GM12891 (cell line): ENCODE data around the gene GNRHR.
"Not testable (repeated sequence)": the region's sequence is repeated elsewhere in the genome, so short reads cannot be mapped to it uniquely, and the experiment has no call there.

Source experiments
- PAX5 ChIP-seq: IDR thresholded peaks from 2 replicates; pipeline ENCODE4 v1.6.1; 2011; ENCODE audit warnings: low read length, moderate library complexity, mild to moderate bottlenecking; ENCODE audit not compliant: insufficient read depth, severe bottlenecking
- POLR2A ChIP-seq: IDR thresholded peaks from 2 replicates; pipeline ENCODE4 v1.6.1; 2011; ENCODE audit warnings: low read depth, low read length, control low read depth
- POLR2AphosphoS5 ChIP-seq: IDR thresholded peaks from 2 replicates; pipeline ENCODE4 v1.6.1; 2011; ENCODE audit warnings: low read depth, low read length, control low read depth
- TAF1 ChIP-seq: IDR thresholded peaks from 2 replicates; pipeline ENCODE4 v1.6.1; 2011; ENCODE audit warnings: low read depth, low read length, control low read depth

DNA sequence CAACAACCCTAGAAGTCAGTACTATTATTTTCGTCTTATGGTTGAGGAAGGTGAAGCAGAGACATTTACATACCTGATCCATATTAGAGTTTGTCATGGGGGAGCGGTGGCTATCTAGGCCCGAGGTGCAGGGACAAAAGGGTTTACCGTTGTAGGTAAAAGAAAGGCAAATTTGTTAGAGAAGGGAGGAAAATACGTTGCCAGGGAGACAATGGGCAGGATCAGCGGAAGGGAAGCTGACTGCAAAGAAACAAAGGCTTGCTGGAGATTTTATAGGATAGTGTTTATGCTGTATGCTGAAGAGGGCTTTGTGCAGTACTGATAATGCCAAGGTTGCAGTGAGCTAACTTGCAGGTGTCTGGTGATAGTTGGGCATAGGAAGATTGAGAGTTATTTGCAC, 2.8 kb upstream of the GNRHR start:
- TF ChIP-seq POLR2A, TAF1, POLR2AphosphoS5, PAX5: not testable (repeated sequence)
